Kidney (tissue), 14 donors: ENCODE results near the gene HUS1. TPM values are rescaled to one million over a fixed set of nuclear protein-coding genes. Genes with fewer than 3 reads are reported as not detected.

Experiments
- DNase-seq, 5 donors: peaks; one replicate each; pipeline ENCODE4 v3.0.0-alpha.2; 2013 to 2020
- FAIRE-seq: peaks from 2 replicates; lab custom pipeline; 2012; peaks lifted over from hg19 to GRCh38; lab: Jason Lieb, UNC
- H3K27ac ChIP-seq, 2 donors: one replicate each; pipeline ENCODE4 v1.7.0; 2013; ENCODE audit warnings: low read depth in 2 of 2, low read length in 2 of 2, inconsistent platforms in 1 of 2
- H3K27me3 ChIP-seq: one replicate; pipeline ENCODE4 v1.7.1; 2013; ENCODE audit warnings: low read length, inconsistent platforms; ENCODE audit not compliant: control insufficient read depth, insufficient read depth
- H3K36me3 ChIP-seq, 3 donors: one replicate each; pipeline versions ENCODE4 v1.7.0 to v1.7.1; 2013; ENCODE audit warnings: low read length in 3 of 3, control low read depth in 1 of 3, inconsistent platforms in 1 of 3; ENCODE audit not compliant: insufficient read depth in 3 of 3, control insufficient read depth in 2 of 3
- H3K4me1 ChIP-seq, 3 donors: one replicate each; pipeline versions ENCODE4 v1.7.0 to v1.7.1; 2013; ENCODE audit warnings: low read length in 3 of 3, inconsistent platforms in 1 of 3, low read depth in 1 of 3; ENCODE audit not compliant: control insufficient read depth in 2 of 3, insufficient read depth in 2 of 3
- H3K4me3 ChIP-seq, 3 donors: one replicate each; pipeline versions ENCODE4 v1.7.0 to v1.8.1; 2013; ENCODE audit warnings: low read length in 3 of 3, control low read depth in 1 of 3, inconsistent platforms in 1 of 3
- H3K9ac ChIP-seq, 3 donors: one replicate each; pipeline versions ENCODE4 v1.7.0 to v1.7.1; 2013; ENCODE audit warnings: low read length in 3 of 3, control low read depth in 1 of 3, inconsistent platforms in 1 of 3
- H3K9me3 ChIP-seq, 3 donors: one replicate each; pipeline versions ENCODE4 v1.7.0 to v1.7.1; 2013; ENCODE audit warnings: low read length in 3 of 3, control low read depth in 1 of 3, inconsistent platforms in 1 of 3; ENCODE audit not compliant: control insufficient read depth in 2 of 3, insufficient read depth in 1 of 3
- intact Hi-C: fragments of 100-400 bp; cut with DNase I; formaldehyde crosslinking; loops from one replicate; pipeline ENCODE4 v1.11.1; 2022
- polyA plus RNA-seq: library from polyadenylated mRNA; stranded (reverse); fragments of 350-450 nt; fragmentation: Illumina TruSeq; extraction: RNeasy Lipid Tissue Mini Kit (QIAGEN cat#74804); gene quantifications from one replicate; pipeline ENCODE4 v1.2.3, GENCODE V29; 2014; ENCODE audit warnings: low read depth, low replicate concordance; ENCODE audit not compliant: insufficient read depth
- total RNA-seq: library from RNA; stranded (reverse); fragmentation: NEBNext Ultra II Directional; extraction: Animal tissue kit (Norgen Biotek cat#: 25700); gene quantifications from one replicate; pipeline ENCODE4 v1.2.1, GENCODE V29; 2021
- TF ChIP-seq, protein P1 (sequence below): IDR thresholded peaks from 3 replicates; pipeline ENCODE4 v1.5.1; 2012; ENCODE audit warnings: mild to moderate bottlenecking, moderate library complexity, borderline replicate concordance; ENCODE audit not compliant: insufficient read depth; ENCODE audit errors: extremely low read depth
- donor health status: control.
- donor health status: control.
- donor health status: control.
- donor health status: control.
- donor health status: control.
- donor health status: DM: yes; HTN: yes; CAD: no.
- donor health status: Normal renal cell carcinoma (clear cell type).

Gene HUS1
- total and polyA plus RNA-seq, 2 donors from 2014 or later = 13.4 to 29.5 TPM

DNA sequence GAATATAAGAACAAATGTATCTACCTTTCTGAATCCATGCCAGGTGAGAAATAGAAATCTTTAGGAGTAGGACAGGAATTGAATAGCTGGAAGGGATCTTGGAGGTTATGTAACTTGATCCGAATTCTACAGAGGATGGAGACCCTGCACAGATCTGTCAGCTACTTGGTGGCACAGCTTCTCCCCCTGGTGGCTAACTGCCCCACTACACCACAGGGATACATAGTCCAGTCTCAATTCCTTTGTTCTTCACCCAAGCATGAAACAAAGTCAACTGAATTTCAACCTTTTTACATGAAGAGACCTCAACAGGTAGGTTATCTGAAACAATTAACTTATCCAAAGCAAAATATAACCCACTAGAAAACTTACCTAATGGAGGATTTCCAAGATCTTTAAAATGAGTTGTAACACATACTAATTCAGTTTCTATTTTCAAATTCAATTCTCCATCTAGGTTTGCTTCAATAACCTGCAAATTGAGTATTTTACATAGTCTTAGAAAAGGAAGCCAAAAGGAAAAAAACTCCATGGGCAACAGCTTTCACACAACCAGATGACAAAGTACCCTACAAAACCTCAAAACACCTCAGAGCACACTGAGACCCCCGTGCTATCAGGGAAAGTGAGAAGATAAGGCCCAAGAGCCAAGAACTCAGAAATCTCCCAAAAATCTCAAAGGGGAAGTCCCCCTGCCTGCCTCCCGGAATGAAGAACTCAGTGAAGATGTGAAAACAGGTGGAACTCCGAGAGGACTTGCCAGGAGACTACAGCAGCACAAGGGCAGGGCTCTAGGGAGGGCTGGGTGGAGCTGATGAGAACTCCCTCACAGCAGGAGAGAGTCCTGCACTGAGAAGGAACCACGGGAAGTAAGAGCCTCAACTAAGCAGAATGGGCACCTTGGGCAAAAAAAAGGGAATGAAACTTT lies 10.3 kb downstream of the HUS1 start:
- Histone ChIP-seq H3K27me3 (no peaks in the 10 kb centered on the region), H3K4me3 (no peak overlapping the region), H3K27ac (no peak overlapping the region), H3K9ac (no peak overlapping the region), H3K36me3 (peaks cover 10 to 51% (median 42%) of the 10 kb centered on the region in 3 donors), H3K4me1 (no peaks in the 10 kb centered on the region), H3K9me3 (no peaks in the 10 kb centered on the region)
- FAIRE-seq (no peak), DNase-seq (peak in 4 of 5 donors; percentile 86 to 91 (median 88))
- TF ChIP-seq, protein P1, sequence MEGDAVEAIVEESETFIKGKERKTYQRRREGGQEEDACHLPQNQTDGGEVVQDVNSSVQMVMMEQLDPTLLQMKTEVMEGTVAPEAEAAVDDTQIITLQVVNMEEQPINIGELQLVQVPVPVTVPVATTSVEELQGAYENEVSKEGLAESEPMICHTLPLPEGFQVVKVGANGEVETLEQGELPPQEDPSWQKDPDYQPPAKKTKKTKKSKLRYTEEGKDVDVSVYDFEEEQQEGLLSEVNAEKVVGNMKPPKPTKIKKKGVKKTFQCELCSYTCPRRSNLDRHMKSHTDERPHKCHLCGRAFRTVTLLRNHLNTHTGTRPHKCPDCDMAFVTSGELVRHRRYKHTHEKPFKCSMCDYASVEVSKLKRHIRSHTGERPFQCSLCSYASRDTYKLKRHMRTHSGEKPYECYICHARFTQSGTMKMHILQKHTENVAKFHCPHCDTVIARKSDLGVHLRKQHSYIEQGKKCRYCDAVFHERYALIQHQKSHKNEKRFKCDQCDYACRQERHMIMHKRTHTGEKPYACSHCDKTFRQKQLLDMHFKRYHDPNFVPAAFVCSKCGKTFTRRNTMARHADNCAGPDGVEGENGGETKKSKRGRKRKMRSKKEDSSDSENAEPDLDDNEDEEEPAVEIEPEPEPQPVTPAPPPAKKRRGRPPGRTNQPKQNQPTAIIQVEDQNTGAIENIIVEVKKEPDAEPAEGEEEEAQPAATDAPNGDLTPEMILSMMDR = peak; percentile 66
- intact Hi-C loops = no loop called here

DNA sequence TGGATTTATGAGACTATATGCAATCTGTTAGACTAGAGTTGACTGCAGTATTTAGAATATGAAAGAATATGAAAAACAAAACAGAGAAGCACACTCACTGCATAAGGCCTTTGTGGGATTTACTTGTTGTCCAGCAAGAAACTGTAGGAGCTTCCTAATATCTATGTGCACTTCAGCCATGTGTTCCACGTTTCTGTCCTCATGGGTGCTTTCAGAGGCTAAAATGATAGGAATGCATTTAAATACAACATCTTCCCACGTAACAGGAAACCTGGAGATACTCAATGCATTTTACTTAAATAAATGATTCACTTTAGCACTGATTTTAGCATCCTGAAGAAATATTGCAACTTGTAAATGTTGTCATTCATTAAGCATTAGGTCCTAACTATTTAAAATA lies 11.7 kb downstream of the HUS1 start:
- Histone ChIP-seq H3K27ac (no peak overlapping the region), H3K27me3 (no peaks in the 10 kb centered on the region), H3K4me3 (no peak overlapping the region), H3K36me3 (peaks cover 8 to 41% (median 41%) of the 10 kb centered on the region in 3 donors), H3K9me3 (no peaks in the 10 kb centered on the region), H3K4me1 (no peaks in the 10 kb centered on the region), H3K9ac (no peak overlapping the region)
- intact Hi-C loops = no loop called here
- TF ChIP-seq, protein P1 = no peak
- FAIRE-seq (no peak), DNase-seq (no peak)

DNA sequence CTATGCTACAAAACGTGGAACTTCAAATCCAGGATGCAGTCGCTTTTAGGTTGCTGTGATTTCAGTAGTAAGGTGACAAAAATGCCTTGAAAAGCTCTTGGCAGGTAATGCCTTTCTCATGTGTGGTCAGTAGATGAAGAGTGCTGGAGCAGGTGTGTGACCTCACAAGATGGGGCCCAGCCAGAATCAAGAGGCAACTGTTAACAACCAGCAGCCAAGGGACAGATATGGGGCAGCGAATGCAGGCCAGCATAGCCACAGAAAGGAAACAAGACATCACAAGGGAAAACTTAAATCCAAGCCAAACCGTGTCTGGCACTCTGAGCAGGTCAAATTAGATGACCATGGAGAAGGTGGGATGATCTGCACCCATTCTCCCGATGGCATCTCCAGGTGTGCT lies 12.3 kb downstream of the HUS1 start:
- DNase-seq (no peak), FAIRE-seq (no peak)
- H3K4me3 ChIP-seq = no peak overlapping the region
- H3K4me1 ChIP-seq = no peaks in the 10 kb centered on the region
- H3K9me3 ChIP-seq = no peaks in the 10 kb centered on the region
- no peaks in the 10 kb centered on the region for H3K27me3 ChIP-seq
- H3K9ac ChIP-seq = no peak overlapping the region
- peaks cover 8 to 46% (median 45%) of the 10 kb centered on the region in 3 donors for H3K36me3 ChIP-seq
- TF ChIP-seq, protein P1 = no peak
- intact Hi-C loops = no loop called here
- H3K27ac ChIP-seq = no peak overlapping the region
